Adipose tissue (tissue), 3 donors: ENCODE measurements around the gene RAPGEF2. TPM values are rescaled to one million over a fixed set of nuclear protein-coding genes. Genes with fewer than 3 reads are reported as not detected.

Source experiments
- H3K27ac ChIP-seq: one replicate; pipeline ENCODE4 v1.5.1; 2013; ENCODE audit warnings: low read depth, low read length
- WGBS, 3 donors: extraction: QIAGEN DNeasy Blood & Tissue Kit; methylation state at CpG; one replicate each; pipeline ENCODE4 v1.1.7; 2013; 5-methylcytosine and 5-hydroxymethylcytosine counted together
- polyA plus RNA-seq, 3 donors: library from polyadenylated mRNA; stranded (reverse); fragments of 200-250 nt; gene quantifications; one replicate each; pipeline ENCODE4 v1.2.3, GENCODE V29; 2013
- donor health status: healthy with polysubstance abuse.
- donor health status: Bipolar disorder and iron deficiency.
- donor health status: healthy.

Gene RAPGEF2
- polyA plus RNA-seq, 3 donors: 7.4 to 16.9 (median 11.2) TPM

DNA sequence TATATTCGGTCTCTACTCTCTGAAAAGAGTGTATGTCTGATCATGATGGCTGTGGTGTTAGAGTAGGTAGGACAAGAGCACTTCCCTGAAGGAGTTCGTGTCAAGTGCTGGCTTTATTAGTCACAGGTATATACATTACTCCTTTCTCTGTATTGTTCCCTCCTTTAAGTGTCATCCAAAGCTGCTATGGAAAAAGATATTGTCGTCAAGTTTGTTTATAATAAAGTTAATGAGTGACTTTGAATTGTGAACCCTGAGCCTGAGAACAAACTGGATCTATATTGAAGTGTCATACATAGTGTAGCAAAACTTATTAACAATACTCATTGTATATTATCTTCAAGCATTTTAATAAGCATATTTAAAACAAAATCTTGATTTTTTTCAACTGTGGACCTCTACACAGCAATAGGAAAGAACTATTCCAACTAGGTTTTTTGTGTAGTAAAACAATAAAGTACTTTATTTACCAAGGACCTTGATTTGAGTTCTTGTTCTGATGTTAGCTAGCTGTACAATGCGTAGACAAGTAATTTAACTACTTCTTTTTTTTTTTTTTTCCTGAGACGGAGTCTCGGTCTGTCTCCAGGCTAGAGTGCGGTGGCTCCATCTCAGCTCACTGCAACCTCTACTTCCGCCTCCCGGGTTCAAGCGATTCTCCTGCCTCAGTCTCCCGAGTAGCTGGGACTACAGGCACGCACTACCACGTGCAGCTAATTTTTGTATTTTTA lies 177.7 kb downstream of the RAPGEF2 start:
- H3K27ac ChIP-seq: no peak overlapping the region
- WGBS, 3 donors: 68 to 96% (median 92%) methylated on average over 13 of the region's 13 CpGs

DNA sequence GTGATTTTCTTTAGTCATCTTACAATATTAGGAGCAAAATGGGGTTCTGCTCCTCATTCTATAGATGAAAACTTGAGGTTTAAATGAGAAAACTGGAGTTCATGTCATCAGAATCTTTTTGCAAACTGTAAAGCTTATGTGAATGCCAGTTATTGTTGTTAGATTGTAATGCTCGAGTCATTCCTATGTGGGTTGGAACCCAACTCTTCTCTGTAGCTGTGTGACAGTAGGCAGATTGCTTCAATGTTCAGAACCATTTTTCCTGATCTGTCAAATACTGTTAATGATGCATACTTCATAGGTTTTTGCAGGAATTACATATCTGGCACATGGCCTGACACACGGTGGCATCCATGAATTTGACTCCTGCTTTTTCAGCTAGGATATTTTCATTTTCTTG lies 178.9 kb downstream of the RAPGEF2 start:
- WGBS, 3 donors: 91 to 96% (median 94%) methylated on average over 2 of the region's 2 CpGs
- no peak overlapping the region for H3K27ac ChIP-seq

DNA sequence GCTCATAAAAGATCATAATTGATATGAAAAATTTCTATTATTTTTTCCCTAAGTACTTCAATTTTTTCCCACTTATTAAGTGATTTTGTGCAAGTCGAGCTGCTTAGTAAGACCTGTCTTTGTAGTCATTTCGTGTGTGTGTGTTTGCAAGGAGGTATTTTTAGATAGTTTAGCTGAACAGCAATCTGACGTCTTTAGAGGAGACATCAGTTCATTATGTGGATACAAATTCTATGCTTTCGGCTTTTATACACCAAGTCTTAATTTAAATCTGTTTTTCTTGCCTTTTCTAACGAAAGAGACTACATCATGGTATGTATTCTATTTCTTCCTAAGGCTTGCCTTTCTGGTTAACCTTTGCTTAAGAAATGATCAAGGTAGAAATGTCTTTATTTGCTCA lies 179.4 kb downstream of the RAPGEF2 start:
- WGBS, 3 donors: 81 to 93% (median 88%) methylated on average over 5 of the region's 5 CpGs
- no peak overlapping the region for H3K27ac ChIP-seq

DNA sequence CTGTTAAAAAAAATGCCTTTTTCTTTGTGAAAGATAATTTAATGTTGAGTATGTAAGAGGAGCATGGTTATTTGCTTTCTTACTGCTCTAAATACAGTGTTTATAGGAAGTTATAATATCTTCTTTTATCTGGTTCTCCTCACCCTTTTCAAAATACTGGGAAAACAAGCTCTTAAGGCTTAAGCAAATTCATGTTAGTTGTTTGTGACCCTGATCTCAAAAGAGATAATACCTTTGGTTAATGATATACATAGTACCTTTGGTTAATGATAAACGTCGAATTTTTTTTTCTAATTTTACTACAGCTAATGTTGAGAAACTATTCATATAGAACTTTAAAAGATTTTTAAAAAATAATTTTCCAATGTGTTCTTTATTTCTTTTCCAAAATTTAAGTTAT lies 180.1 kb downstream of the RAPGEF2 start:
- H3K27ac ChIP-seq: no peak overlapping the region
- WGBS, 3 donors: 21 to 84% (median 83%) methylated on average over 2 of the region's 2 CpGs

DNA sequence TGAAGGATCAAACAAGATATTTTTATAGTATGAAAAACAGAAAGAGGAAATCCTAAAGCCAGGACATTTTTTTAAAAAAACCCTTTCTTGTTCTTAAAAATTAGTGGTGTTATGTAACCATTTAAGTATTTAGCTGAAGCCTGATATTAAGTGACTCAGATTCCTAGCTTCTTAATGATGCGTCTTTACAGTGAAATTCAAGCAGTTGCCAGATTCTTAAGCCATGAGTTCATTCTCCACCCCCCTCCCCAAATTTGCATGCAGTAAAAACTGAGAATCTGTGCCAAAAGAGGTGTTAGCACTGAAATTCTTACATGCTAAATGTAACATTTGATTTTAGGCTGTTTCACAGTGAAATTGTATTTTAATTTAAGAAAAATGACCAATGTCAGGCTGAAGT lies 180.8 kb downstream of the RAPGEF2 start:
- H3K27ac ChIP-seq: no peak overlapping the region
- WGBS, 3 donors: 46 to 54% (median 50%) methylated on average over 1 of the region's 1 CpG

DNA sequence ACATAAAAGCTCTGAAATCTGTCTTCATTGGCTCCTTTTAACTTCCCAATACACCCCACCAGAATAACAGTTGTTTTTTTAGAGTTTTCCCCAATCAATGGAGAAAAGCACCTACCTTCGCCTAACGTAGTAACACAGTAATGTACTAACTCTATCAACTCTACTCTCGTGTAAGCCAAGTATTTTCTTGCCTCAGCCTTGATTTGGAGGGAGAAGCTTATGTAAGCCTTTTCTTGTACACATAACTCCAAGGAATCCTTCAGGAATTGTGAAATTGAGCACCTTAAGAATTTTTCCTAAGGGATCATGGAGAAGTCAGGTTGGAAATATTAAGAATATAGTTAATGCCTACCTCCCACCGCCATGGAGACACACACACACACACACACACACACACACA lies 181.2 kb downstream of the RAPGEF2 start:
- 76 to 82% (median 76%) methylated on average over 4 of the region's 4 CpGs for WGBS, 3 donors

DNA sequence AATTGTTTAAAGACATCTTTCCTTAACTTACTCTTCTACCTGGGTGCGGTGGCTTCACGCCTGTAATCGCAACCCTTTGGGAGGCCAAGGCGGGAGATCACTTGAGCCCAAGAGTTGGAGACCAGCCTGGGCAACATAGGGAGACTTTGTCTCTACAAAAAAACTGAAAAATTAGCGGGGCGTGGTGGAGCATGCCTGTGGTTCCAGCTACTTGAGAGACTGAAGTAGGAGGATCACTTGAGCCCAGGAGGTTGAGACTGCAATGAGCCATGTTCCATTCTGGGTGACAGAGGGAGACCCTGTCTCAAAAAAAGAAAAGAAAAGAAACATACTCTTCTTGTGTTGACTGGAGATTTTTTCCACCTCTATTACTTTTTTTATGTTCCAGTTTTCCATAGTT lies 181.9 kb downstream of the RAPGEF2 start:
- no peak overlapping the region for H3K27ac ChIP-seq
- 81 to 95% (median 92%) methylated on average over 6 of the region's 6 CpGs for WGBS, 3 donors

More for the DNA sequence above, 181.2 kb downstream of the RAPGEF2 start:
- no peak overlapping the region for H3K27ac ChIP-seq

DNA sequence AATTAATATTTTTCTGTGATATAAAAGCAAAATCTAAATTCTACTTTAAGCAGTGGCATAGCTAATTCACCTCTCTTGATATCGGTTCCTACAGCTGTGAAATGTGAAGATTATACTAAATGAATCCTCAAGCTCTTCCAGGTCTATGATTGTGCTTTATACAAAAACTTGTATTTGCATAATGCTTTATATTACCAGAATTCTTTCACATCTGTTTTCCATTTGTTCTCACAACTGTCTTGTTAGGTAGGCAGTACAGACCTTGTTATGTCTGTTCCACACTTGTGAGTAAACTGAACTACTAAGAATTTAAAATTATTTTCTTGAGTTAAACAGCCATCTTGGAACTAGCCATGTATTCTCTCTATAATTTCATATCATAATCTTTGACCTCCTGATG lies 184.9 kb downstream of the RAPGEF2 start:
- H3K27ac ChIP-seq: no peak overlapping the region
- 97 to 100% (median 98%) methylated on average over 1 of the region's 1 CpG for WGBS, 3 donors

DNA sequence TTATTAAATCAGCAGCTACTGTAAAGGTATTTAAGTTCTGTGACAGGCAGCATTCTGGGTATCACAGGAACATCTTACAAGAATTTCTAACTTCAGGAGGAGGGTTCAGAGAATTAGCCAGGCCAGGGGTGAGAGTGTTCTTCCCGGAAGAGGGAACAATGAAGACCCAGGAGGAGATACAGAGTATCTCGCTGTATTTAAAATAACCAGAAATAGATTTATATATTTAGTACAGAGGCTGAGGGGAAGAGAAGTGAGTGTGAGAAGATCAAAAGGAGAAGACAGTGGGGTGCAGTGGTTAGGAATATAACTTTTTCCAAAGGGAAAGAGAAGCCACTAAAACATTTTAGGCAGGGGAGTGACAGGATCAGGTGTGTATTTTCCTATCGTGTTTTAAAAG lies 186.8 kb downstream of the RAPGEF2 start:
- WGBS, 3 donors: 71 to 85% (median 78%) methylated on average over 3 of the region's 3 CpGs
- no peak overlapping the region for H3K27ac ChIP-seq

DNA sequence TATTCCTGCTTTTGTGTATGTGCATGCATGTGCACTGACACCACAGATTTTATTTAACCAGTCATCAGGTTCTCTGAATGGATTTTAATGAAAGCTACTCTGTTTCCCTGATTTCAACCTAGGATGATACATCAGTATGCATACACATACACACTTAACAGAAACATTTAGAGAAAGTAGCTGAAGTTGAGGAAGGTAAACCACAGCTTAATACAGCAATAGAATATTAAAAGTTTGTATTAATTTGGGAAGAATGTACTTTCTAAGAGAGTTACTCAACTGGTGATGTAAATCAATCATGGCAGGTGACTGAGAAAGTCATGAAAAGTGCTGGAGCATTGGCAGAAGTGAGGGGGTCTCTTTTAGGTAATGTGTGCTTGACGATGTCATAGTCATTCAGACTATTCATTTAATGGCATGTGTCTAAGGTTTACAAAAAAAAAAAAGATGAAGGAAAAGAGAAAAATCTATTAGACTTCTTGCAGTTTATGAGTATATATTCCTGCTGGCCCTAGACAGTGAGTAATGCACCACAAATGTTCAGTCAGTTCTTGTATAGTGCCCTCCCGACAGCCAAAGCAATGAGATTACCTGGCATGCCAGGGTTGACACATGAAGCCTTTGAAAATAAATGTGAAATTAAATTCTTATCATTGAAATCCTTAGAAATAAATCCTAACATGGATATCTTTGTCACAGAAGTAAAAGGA lies 187.6 kb downstream of the RAPGEF2 start:
- H3K27ac ChIP-seq: no peak overlapping the region
- WGBS, 3 donors: 94 to 96% (median 95%) methylated on average over 2 of the region's 2 CpGs

DNA sequence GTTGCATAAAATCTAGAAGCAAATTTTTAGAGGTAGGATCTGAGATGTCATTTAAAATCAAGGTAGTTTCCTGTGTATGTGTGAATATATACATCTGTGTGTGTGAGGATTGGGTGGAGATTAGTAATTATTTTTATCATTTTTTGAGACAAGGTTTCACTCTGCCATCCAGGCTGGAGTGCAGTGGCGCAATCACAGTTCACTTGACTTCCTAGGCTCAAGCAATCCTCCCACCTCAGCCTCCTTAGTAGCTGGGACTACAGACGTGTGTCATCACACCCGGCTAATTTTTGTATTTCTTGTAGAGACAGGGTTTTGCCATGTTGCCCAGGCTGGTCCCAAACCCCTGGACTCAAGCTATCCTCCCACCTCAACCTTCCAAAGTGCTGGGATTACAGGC lies 188.3 kb downstream of the RAPGEF2 start:
- no peak overlapping the region for H3K27ac ChIP-seq
- 90 to 96% (median 90%) methylated on average over 3 of the region's 3 CpGs for WGBS, 3 donors

DNA sequence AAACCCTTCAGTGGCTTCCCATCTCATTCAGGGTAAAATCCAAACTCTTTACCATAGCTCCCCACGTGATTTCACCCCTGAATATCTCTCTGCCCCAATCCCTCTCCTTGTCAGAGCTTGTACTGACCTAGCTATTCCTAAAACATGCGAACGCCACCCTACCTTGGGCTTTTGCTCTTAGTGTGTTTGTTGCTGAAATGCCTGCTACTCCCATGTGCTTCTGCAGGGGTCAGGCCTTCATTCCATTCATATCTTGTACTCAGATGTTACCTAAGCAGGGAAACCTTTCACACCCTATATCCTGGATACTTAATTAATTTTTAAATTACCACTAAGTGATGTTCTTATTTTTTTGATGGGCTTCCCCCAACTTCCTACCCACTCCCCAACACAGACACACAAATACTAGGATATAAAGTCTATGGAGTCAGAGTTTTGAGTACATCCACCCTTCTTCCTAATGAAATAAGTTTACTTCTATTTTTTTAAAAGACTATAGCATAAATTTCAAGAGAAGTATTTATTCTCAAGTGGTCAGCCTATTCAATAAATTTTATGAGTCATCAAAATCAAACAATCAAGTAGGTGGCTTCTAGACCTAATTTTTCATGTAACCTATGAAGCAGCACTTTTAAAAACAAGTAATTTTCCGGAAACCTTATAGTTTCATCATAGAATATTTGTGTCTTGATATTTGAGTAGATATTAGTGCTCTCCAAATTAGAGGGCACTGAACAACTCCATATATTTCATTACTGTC lies 189.4 kb downstream of the RAPGEF2 start:
- 95 to 97% (median 97%) methylated on average over 4 of the region's 4 CpGs for WGBS, 3 donors
- no peak overlapping the region for H3K27ac ChIP-seq

DNA sequence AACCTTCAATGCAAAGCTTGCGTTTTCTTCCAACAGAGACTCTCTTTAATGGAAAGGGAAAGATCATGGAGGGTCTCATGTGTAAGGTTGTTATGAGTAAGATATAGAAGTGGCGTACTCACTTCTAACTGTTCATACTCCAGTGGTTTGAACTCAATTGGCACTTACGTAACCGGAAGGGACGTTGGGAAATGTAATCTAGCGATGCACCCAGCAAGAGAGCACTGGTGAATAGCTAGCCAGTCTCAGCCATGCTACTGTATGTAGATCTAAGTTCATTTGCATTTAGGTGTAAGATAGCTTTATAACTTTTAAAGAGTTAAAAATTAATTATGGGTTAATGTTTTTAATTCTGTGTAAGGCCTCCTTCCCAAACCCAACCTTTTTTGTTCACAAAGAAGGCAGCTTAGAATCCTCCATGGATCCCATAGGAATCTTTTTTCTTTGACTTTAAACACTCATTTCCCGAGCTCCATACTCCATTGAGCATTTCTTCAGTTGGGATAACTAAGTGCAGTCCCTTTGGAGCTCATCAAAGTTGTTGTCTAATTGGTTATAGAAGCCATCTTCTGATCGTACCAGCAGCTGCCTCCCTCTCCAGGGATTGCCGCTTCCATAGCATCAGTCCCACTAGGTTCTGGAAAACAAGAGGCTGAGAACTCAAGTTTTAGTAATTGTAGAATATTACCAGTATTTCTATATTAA lies 191.1 kb downstream of the RAPGEF2 start:
- H3K27ac ChIP-seq: no peak overlapping the region
- WGBS, 3 donors: 89 to 97% (median 91%) methylated on average over 9 of the region's 9 CpGs

DNA sequence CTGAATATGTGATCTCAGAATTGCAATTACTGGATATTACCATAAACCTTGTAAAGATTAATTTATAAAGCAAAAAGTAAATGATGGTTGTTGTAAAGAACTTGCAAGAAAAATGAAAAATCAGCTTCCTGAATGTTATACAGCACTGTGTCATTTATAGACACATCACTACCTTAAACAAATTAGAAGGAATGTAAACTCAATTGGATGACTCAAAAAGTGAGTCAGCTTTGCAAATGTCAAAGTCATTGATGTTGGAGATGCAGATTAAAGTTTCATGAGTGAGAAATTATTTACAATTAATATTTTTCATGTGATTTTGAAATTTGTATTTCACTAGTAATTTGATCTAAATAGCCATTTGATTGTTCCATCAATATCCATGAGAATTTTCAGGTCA lies 193.2 kb downstream of the RAPGEF2 start:
- no peak overlapping the region for H3K27ac ChIP-seq

DNA sequence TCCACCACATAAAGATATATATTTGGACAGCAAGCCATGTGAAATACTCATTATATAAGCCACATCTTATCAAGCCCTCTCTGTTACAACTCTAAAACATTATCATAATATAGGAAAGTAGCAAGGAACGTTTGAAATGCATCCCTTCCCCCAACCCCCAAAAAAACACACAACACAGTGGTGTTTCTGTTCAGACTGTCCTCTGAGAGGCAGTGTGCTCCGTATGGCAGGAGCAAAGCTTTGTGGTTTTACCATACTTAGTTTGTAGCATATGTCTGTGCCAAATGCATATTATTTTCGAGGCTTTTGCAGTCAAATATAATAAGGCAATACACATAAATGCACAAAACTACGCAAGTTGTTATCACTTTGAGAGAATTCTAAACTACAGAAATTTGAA lies 194.2 kb downstream of the RAPGEF2 start:
- no peak overlapping the region for H3K27ac ChIP-seq
- 67 to 77% (median 75%) methylated on average over 4 of the region's 4 CpGs for WGBS, 3 donors

DNA sequence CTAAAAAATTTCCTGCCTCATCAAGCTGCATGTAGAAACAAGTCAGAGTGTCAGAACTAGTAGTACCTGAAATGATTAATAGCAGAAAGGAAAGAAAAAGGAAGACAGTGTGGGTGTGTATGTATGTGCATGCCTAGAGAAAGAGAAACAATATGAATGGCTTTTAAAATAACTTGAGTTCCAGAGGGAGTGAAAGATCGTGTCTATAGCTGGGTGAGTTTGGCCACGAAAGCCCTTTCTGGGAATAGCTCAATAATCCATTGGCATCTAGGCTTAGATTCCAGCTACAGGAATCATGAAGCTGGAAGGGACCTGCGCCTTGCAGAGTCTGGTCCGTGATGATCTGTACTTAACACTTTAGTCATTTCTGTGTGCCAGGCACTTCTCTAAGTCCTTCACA lies 195.6 kb downstream of the RAPGEF2 start:
- 49 to 65% (median 61%) methylated on average over 4 of the region's 4 CpGs for WGBS, 3 donors
- no peak overlapping the region for H3K27ac ChIP-seq

DNA sequence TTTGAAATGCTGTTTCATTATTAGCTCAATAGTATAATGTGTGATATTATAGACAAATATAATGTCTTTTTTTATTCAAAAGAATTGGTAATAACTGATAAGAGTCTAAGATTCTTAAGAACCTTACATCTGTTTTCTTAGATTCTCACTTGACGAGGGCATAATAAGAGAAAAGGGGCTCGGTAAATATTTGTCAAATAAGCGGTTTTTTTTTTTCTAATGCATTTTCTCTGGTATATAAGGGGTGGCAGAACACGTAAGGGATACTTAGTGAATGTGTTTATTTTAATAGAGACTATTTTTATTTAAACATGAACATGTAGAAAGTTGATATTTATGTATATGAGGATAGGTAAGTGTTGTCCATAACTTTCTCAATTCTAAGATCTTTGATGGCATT lies 200.6 kb downstream of the RAPGEF2 start:
- H3K27ac ChIP-seq: no peak overlapping the region
- WGBS, 3 donors: 93 to 100% (median 97%) methylated on average over 4 of the region's 4 CpGs

DNA sequence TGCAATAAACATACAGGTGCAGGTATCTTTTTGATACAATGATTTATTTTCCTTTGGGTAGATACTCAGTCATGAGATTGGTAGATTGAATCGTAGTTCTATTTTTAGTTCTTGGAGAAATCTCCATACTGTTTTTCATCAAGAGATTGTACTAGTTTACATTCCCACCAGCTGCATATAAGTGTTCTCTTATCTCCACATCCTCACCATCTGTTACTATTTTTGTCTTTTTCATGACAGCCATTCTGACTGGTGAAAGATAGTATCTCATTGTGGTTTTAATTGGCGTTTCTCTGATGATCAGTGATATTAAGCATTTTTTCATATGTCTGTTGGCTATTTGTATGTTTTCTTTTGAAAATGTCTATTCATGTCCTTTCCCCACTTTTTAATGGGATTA lies 202.2 kb downstream of the RAPGEF2 start:
- no peak overlapping the region for H3K27ac ChIP-seq
- WGBS, 3 donors: 82 to 92% (median 88%) methylated on average over 2 of the region's 2 CpGs

DNA sequence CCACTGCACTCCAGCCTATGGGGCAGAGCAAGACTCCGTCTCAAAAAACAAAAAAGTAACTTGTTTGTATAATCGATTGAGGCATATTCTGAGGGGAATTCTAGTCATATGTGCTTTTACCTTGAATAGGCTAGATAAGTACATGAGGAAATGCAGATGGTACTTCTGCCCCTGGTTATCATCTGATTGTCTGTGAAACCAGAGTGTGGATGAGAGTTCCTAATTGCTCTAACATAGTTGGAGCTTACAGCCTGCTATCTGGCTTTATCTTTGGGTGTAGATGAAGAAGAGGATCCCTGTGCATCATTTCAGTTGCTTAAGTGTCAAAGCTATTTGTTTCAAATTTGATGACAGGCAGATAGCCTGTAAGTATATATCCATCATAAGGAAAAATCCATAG lies 205.1 kb downstream of the RAPGEF2 start:
- 73 to 97% (median 92%) methylated on average over 2 of the region's 2 CpGs for WGBS, 3 donors

More for the DNA sequence above, 205.1 kb downstream of the RAPGEF2 start:
- H3K27ac ChIP-seq: no peak overlapping the region
